Measurements from ENCODE around the gene HAUS3.

Gene HAUS3

GRCh38 chr4:2231082-2231481 is 10.8 kb downstream of the HAUS3 start:
- TF ChIP-seq BACH2 (CRISPR knock-in tag; IDR thresholded peaks at IDR 0.05; ENCODE audit: borderline replicate concordance) (no peak), CSRNP3 (CRISPR knock-in tag; IDR thresholded peaks at IDR 0.05) (no peak), ZNF70 (CRISPR knock-in tag; IDR thresholded peaks at IDR 0.05) (no peak), TOX (CRISPR knock-in tag; IDR thresholded peaks at IDR 0.05; ENCODE audit: borderline replicate concordance) (no peak), TSHZ2 (CRISPR knock-in tag; IDR thresholded peaks at IDR 0.05) (no peak), ISL1 (CRISPR knock-in tag; IDR thresholded peaks at IDR 0.05) (no peak), CSDC2 (CRISPR knock-in tag; IDR thresholded peaks at IDR 0.05) (no peak), POU6F1 (CRISPR knock-in tag; IDR thresholded peaks at IDR 0.05; ENCODE audit: borderline replicate concordance, low read depth) (no peak), SNAI2 (CRISPR knock-in tag; IDR thresholded peaks at IDR 0.05) (no peak), ZFP30 (CRISPR knock-in tag; IDR thresholded peaks at IDR 0.05) (no peak), RARB (CRISPR knock-in tag; IDR thresholded peaks at IDR 0.05) (no peak), PATZ1 (CRISPR knock-in tag; IDR thresholded peaks at IDR 0.05; ENCODE audit: borderline replicate concordance) (no peak), TCF4 (CRISPR knock-in tag; IDR thresholded peaks at IDR 0.05; ENCODE audit: borderline replicate concordance) (no peak), ARNTL (CRISPR knock-in tag; IDR thresholded peaks at IDR 0.05; ENCODE audit: borderline replicate concordance, low read depth) (no peak)
- no peak for ATAC-seq

- no peak for ATAC-seq
- no peak for TF ChIP-seq TCF4 (CRISPR knock-in tag; IDR thresholded peaks at IDR 0.05; ENCODE audit: borderline replicate concordance)
- no peak for TF ChIP-seq CSDC2 (CRISPR knock-in tag; IDR thresholded peaks at IDR 0.05)
- no peak for TF ChIP-seq SNAI2 (CRISPR knock-in tag; IDR thresholded peaks at IDR 0.05)
- TF ChIP-seq CREB5 (CRISPR knock-in tag; IDR thresholded peaks at IDR 0.05; ENCODE audit: low read depth) = no peak
- TF ChIP-seq ZNF565 (CRISPR knock-in tag; conservative IDR thresholded peaks at IDR 0.05; ENCODE audit: low read depth) = no peak
- TF ChIP-seq ZFP3 (CRISPR knock-in tag; IDR thresholded peaks at IDR 0.05) = no peak
- TF ChIP-seq ZC3H10 (CRISPR knock-in tag; IDR thresholded peaks at IDR 0.05) = no peak
- no peak for TF ChIP-seq RARB (CRISPR knock-in tag; IDR thresholded peaks at IDR 0.05)
- no peak for TF ChIP-seq ZNF70 (CRISPR knock-in tag; IDR thresholded peaks at IDR 0.05)
- TF ChIP-seq GLIS3 (CRISPR knock-in tag; IDR thresholded peaks at IDR 0.05) = no peak
- no peak for TF ChIP-seq ESRRG (CRISPR knock-in tag; IDR thresholded peaks at IDR 0.05)
- no peak for TF ChIP-seq ZFP30 (CRISPR knock-in tag; IDR thresholded peaks at IDR 0.05)
- TF ChIP-seq ISL1 (CRISPR knock-in tag; IDR thresholded peaks at IDR 0.05) = no peak
- TF ChIP-seq PPARA (CRISPR knock-in tag; IDR thresholded peaks at IDR 0.05; ENCODE audit: borderline replicate concordance) = no peak
- TF ChIP-seq POU6F1 (CRISPR knock-in tag; IDR thresholded peaks at IDR 0.05; ENCODE audit: borderline replicate concordance, low read depth) = no peak
- TF ChIP-seq PATZ1 (CRISPR knock-in tag; IDR thresholded peaks at IDR 0.05; ENCODE audit: borderline replicate concordance) = no peak
- no peak for TF ChIP-seq ZNF8 (CRISPR knock-in tag; IDR thresholded peaks at IDR 0.05)
- TF ChIP-seq CSRNP3 (CRISPR knock-in tag; IDR thresholded peaks at IDR 0.05) = no peak
- TF ChIP-seq OSR1 (CRISPR knock-in tag; IDR thresholded peaks at IDR 0.05) = no peak
- no peak for TF ChIP-seq BACH2 (CRISPR knock-in tag; IDR thresholded peaks at IDR 0.05; ENCODE audit: borderline replicate concordance)
Observed at GRCh38 chr4:2226261-2226660, 15.7 kb downstream of the HAUS3 start.

Measured in SK-N-SH treated with all-trans-retinoic acid at 6 μM for 48 hours (cell line).